AG09309 (cell line): Measurements from ENCODE around the gene CDHR3.

Experiments used
- DNase-seq: peaks from one replicate; pipeline ENCODE4 v3.0.0-alpha.2; 2010; ENCODE audit warnings: low read depth
- H3K4me3 ChIP-seq: 2 replicates; pipeline ENCODE4 v1.5.1; 2011; ENCODE audit warnings: mild to moderate bottlenecking, low read depth, low read length, moderate library complexity; ENCODE audit not compliant: control insufficient read depth
- TF ChIP-seq, protein P1 (sequence below): IDR thresholded peaks from 2 replicates; pipeline ENCODE4 v1.5.1; 2011; ENCODE audit warnings: mild to moderate bottlenecking, low read depth, low read length, inconsistent platforms; ENCODE audit not compliant: insufficient read depth, control insufficient read depth; ENCODE audit errors: missing control alignments

CDHR3 gene

DNA sequence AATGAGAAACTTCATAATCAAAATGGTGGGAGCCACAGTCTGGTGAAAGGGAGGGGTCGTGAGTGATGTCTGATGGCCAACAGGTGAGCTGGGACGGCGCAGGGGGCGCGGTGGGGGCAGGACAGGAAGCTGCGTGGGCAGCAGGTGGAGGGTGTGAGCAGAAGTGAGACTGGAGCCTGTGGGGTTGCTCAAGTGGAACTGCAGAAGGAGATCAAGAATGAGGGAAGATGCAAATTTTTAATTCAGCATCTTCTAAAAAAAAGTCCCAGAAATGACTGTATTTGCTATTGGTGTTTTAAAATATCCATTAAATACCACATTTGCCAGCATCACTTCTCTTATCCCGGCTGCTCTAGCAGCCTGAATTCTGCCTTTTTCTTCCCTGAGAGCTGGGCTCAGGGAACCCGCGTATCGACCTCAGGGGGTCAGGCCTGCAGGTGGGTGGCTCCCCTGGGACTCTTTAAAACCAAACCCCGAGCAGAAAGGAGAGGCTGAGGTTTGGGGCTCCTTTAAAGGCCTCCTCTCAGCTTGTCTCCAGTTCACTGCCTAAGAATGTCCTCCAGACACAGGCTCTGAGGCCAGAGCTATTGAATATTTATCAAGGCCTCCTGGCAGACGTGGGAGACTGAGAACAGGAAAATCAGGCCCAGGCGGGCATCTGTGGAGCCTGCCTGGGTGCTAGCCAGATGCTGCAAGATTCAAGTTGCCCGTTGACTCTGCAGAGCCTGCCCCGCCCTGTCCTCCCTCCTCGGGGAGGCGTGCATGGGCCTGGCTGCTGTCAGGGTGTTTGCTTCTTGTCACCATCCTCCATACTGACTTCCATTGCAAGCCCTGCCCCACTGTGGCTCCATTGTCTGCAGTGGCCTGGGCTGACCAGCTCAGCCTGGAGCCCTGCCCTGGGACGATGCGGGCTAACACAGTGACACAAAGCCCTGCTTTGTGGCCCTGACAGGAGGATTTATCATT lies 95.2 kb downstream of the CDHR3 start:
- no peak overlapping the region for H3K4me3 ChIP-seq
- TF ChIP-seq, protein P1, sequence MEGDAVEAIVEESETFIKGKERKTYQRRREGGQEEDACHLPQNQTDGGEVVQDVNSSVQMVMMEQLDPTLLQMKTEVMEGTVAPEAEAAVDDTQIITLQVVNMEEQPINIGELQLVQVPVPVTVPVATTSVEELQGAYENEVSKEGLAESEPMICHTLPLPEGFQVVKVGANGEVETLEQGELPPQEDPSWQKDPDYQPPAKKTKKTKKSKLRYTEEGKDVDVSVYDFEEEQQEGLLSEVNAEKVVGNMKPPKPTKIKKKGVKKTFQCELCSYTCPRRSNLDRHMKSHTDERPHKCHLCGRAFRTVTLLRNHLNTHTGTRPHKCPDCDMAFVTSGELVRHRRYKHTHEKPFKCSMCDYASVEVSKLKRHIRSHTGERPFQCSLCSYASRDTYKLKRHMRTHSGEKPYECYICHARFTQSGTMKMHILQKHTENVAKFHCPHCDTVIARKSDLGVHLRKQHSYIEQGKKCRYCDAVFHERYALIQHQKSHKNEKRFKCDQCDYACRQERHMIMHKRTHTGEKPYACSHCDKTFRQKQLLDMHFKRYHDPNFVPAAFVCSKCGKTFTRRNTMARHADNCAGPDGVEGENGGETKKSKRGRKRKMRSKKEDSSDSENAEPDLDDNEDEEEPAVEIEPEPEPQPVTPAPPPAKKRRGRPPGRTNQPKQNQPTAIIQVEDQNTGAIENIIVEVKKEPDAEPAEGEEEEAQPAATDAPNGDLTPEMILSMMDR: no peak
- DNase-seq: no peak

DNA sequence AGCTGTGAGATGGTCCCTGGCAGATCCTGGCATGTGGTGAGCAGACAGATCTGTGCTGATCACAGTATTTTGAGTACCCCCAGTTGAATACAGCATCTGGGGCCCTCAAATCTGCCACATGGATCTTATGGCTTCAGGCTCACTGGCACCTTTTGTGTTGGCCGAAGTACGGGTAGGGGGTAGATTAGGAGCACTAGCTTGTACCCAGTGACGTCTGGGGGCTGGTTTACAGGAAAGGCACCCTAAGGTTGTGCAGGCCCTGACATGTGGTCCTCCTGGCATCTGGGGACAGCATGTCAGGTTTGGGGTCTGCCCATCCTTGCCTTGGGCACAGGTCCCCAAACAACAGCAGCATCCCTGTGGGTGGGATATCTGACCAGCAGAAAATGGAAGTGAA lies 95.9 kb downstream of the CDHR3 start:
- DNase-seq: no peak
- TF ChIP-seq, protein P1: no peak
- no peak overlapping the region for H3K4me3 ChIP-seq

DNA sequence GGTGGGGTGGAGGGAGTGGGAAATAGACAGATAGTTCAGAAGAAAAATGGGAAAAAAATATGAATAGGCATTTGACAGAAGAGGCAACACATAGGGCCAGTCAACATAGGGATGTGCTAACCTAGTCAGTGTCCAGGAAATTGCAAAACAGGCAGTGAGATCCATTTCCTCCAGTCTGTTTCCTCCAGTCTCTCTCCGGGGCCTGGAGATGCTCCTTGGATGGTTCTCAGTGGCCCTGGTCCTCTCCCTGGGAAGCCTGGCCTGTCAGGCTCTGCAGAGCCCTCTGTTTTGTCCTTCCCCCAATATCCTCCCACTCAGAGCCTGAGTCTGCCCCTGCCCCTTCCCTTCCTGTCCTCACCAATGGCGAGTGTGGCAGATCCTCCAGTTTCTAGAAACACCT lies 96.5 kb downstream of the CDHR3 start:
- TF ChIP-seq, protein P1: no peak
- H3K4me3 ChIP-seq: no peak overlapping the region
- no peak for DNase-seq

DNA sequence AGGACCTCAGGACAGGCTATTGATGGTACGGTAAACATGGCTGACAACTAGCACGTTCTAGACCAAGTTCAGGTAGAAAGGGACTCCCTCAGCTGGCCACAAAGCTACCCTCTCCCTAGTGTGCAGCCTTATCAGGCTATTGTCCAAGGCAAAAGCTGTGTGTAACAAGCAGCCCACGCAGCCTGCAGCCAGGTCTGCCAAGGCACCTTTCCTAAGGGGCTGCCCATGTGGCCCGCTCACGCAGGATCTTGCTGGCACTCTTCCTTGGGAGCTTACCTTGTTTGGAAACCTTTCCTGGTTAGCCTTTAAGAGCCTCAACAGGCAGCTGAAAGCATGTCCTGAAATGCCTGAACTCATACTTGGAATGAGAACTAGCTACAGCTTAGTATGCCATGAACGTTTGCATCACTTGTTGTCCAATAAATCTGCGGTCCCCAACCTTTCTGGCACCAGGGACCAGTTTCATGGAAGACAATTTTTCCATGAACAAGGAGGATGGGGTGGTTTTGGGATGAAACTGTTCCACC lies 97.4 kb downstream of the CDHR3 start:
- no peak for DNase-seq
- TF ChIP-seq, protein P1: no peak
- H3K4me3 ChIP-seq: no peak overlapping the region

DNA sequence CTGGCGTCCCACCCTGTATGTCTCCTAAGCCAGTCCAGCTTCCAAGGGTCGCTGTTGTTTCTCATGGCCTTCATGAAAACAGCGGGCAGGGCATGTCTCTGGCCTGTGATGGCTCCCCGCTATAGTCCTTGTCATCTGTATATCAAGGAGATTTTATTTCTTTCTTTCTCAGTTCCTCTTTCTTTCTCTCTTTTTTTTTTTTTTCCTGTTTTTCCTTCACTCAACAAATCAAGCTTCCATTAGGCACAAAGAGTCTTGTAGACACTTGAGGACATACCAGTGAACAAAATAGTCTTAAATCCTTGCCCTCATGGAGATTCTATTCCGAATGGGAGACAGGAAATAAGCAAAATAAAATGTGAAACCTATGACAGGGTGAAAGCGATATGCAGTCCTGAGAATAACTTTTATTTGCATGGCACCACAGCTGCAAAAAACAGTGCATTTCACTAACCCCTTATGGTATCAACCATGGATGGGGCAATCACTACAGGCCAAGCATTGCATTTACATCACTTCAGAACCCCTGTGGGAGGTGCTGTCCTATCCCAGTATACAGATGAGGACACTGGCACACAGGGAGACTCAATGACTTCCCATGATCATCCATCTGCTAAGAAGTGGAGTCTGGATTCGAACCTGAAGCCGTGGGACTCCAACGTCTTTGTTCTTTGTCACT lies 98.4 kb downstream of the CDHR3 start:
- no peak overlapping the region for H3K4me3 ChIP-seq
- no peak for DNase-seq
- TF ChIP-seq, protein P1: no peak

DNA sequence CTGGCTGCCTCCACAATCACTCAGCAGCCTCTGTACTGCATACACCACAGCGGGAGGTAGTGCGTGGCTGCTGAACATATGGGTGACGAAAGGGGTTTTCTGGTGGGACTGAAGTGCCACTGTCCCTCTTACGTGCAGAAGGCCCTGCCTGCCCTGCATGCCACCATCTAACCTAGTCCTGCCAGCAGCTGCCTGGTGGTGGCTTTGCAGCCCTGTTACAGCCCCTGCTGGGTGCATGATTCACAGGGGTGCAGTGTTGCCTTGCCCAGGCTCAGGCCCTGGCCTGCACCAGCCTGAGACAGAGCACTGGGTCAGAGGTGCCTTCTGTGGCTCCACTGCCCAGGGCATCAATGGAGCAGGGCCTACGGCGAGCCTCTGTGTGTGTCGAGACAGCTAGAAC lies 98.9 kb downstream of the CDHR3 start:
- TF ChIP-seq, protein P1: no peak

More for the DNA sequence above, 98.9 kb downstream of the CDHR3 start:
- H3K4me3 ChIP-seq: no peak overlapping the region
- no peak for DNase-seq
